HEK293 (cell line): ENCODE results near the gene MDGA2.

Experiments used
- CTCF ChIA-PET: fragments of 350-600 bp; formaldehyde crosslinking; extraction: SDS; loops from one replicate; lab custom pipeline; 2021; ENCODE audit warnings: antibody characterized with exemption; lab: Yijun Ruan, JAX
- POLR2A ChIA-PET: fragments of 300-600 bp; formaldehyde crosslinking; extraction: SDS; loops from one replicate; lab custom pipeline; 2020; ENCODE audit warnings: antibody characterized with exemption, inconsistent platforms; lab: Yijun Ruan, JAX
- H3K27ac ChIP-seq: fragments of 200-500 bp; sonication (Bioruptor generic); 2 replicates; pipeline ENCODE4 v1.5.1; 2014; ENCODE audit warnings: low read depth, low read length, control low read depth, inconsistent platforms; ENCODE audit errors: extremely low read depth
- H3K36me3 ChIP-seq, 2 experiments: fragments of 200-500 bp in 1 of 2; sonication (Bioruptor generic) in 1 of 2; 1 replicate in 1 of 2; 2 replicates in 1 of 2; pipeline ENCODE4 v1.5.1; 2014 to 2017; ENCODE audit warnings: inconsistent platforms in 2 of 2, low read length in 2 of 2; ENCODE audit not compliant: control insufficient read depth in 2 of 2, insufficient read depth in 1 of 2
- H3K4me1 ChIP-seq: fragments of 200-500 bp; sonication (Bioruptor generic); 2 replicates; pipeline ENCODE4 v1.5.1; 2014; ENCODE audit warnings: mild to moderate bottlenecking, low read length, inconsistent platforms; ENCODE audit not compliant: control insufficient read depth, insufficient read depth
- H3K4me3 ChIP-seq: 2 replicates; pipeline ENCODE4 v1.5.1; 2011; ENCODE audit warnings: low read depth, mild to moderate bottlenecking, control low read depth, low read length, moderate library complexity
- H3K9me3 ChIP-seq: fragments of 200-500 bp; sonication (Bioruptor generic); 2 replicates; pipeline ENCODE4 v1.5.1; 2014; ENCODE audit warnings: low read depth, low read length, inconsistent platforms; ENCODE audit not compliant: control insufficient read depth, insufficient read depth
- GLI2 ChIP-seq: fragments of 450-650 bp; formaldehyde crosslinking; IDR thresholded peaks from 2 replicates; pipeline ENCODE4; 2017; ENCODE audit warnings: missing biosample characterization, missing genetic modification characterization, low read depth, borderline replicate concordance
- GLI4 ChIP-seq: fragments of 450-650 bp; formaldehyde crosslinking; IDR thresholded peaks from 2 replicates; pipeline ENCODE4 v1.5.1; 2016; ENCODE audit warnings: missing biosample characterization, missing genetic modification characterization
- KLF7 ChIP-seq: fragments of 450-650 bp; formaldehyde crosslinking; IDR thresholded peaks from 2 replicates; pipeline ENCODE4 v1.5.1; 2016; ENCODE audit warnings: missing biosample characterization, missing genetic modification characterization, borderline replicate concordance
- MEIS1 ChIP-seq: sonication (generic); formaldehyde crosslinking; IDR thresholded peaks from 2 replicates; pipeline ENCODE4 v1.8.1; 2022; ENCODE audit warnings: missing genetic modification reagents, mild to moderate bottlenecking, borderline replicate concordance
- TCF7L2 ChIP-seq: IDR thresholded peaks from 2 replicates; pipeline ENCODE4 v1.6.1; 2011; ENCODE audit warnings: low read depth, mild to moderate bottlenecking, inconsistent platforms, low read length, moderate library complexity, borderline replicate concordance
- YY2 ChIP-seq: fragments of 450-650 bp; formaldehyde crosslinking; IDR thresholded peaks from 2 replicates; pipeline ENCODE4 v1.5.1; 2016; ENCODE audit warnings: missing biosample characterization, missing genetic modification characterization
- ZFP41 ChIP-seq: fragments of 450-650 bp; formaldehyde crosslinking; IDR thresholded peaks from 2 replicates; pipeline ENCODE4 v1.5.1; 2016; ENCODE audit warnings: missing biosample characterization, missing genetic modification characterization, borderline replicate concordance
- ZIC2 ChIP-seq: fragments of 450-650 bp; formaldehyde crosslinking; IDR thresholded peaks from 2 replicates; pipeline ENCODE4 v1.5.1; 2016; ENCODE audit warnings: missing biosample characterization, missing genetic modification characterization
- ZNF335 ChIP-seq: fragments of 450-650 bp; formaldehyde crosslinking; conservative IDR thresholded peaks from 2 replicates; pipeline ENCODE4 v1.5.1; 2016; ENCODE audit warnings: missing biosample characterization, missing genetic modification characterization
- ZNF354C ChIP-seq: fragments of 450-650 bp; formaldehyde crosslinking; IDR thresholded peaks from 2 replicates; pipeline ENCODE4 v1.5.1; 2016; ENCODE audit warnings: missing biosample characterization, missing genetic modification characterization, low read depth, borderline replicate concordance
- ZNF394 ChIP-seq: fragments of 450-650 bp; formaldehyde crosslinking; IDR thresholded peaks from 2 replicates; pipeline ENCODE4 v1.5.1; 2016; ENCODE audit warnings: missing biosample characterization, missing genetic modification characterization, mild to moderate bottlenecking, moderate library complexity, borderline replicate concordance
- ZNF654 ChIP-seq: fragments of 450-650 bp; formaldehyde crosslinking; IDR thresholded peaks from 2 replicates; pipeline ENCODE4 v1.5.1; 2016; ENCODE audit warnings: low read depth, missing biosample characterization, missing genetic modification characterization
- TF ChIP-seq, protein P1 (sequence below): fragments of 450-650 bp; formaldehyde crosslinking; IDR thresholded peaks from 2 replicates; pipeline ENCODE4 v1.5.1; 2016; ENCODE audit warnings: missing biosample characterization, missing genetic modification characterization, low read depth
- TF ChIP-seq, protein P2 (sequence below): fragments of 450-650 bp; formaldehyde crosslinking; IDR thresholded peaks from 2 replicates; pipeline ENCODE4 v1.5.1; 2017; ENCODE audit warnings: missing biosample characterization, missing genetic modification characterization
- TF ChIP-seq, protein P3 (sequence below): fragments of 450-650 bp; formaldehyde crosslinking; IDR thresholded peaks from 2 replicates; pipeline ENCODE4 v1.5.1; 2016; ENCODE audit warnings: missing biosample characterization, missing genetic modification characterization
- TF ChIP-seq, protein P4 (sequence below): fragments of 450-650 bp; formaldehyde crosslinking; IDR thresholded peaks from 2 replicates; pipeline ENCODE4 v1.5.1; 2016; ENCODE audit warnings: missing biosample characterization, missing genetic modification characterization

Gene MDGA2

DNA sequence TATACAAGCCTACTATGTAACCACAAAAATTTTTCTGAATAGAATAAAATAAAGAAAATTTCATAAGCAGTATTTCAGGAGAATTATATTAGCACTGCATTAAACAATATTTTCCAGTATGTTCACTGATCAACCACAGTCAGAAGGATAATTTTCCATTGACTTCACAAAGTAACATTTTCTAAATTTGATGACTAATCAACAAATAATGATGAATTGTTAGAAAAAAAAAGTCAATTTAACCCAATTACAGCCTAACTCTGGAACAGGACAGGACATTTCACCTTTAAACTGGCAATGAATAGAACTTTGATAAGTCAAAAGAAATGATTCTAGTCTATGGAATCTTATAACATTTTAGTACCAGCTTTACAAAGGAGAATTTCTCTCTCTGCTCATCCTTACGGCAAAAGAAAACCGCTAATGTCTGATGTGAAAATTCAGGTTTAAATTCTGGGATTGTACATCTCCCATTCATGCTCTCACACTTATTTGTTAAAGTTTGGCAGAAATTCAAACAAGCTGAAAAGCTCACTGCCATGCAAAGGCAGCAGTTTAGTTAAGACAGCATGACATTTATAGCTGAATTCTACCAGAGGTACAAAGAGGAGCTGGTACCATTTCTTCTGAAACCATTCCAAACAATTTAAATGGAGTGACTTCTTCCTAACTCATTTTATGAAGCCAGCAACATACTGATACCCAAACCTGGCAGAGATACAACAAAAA lies 84.5 kb downstream of the MDGA2 start (continued):
- TF ChIP-seq, protein P1, sequence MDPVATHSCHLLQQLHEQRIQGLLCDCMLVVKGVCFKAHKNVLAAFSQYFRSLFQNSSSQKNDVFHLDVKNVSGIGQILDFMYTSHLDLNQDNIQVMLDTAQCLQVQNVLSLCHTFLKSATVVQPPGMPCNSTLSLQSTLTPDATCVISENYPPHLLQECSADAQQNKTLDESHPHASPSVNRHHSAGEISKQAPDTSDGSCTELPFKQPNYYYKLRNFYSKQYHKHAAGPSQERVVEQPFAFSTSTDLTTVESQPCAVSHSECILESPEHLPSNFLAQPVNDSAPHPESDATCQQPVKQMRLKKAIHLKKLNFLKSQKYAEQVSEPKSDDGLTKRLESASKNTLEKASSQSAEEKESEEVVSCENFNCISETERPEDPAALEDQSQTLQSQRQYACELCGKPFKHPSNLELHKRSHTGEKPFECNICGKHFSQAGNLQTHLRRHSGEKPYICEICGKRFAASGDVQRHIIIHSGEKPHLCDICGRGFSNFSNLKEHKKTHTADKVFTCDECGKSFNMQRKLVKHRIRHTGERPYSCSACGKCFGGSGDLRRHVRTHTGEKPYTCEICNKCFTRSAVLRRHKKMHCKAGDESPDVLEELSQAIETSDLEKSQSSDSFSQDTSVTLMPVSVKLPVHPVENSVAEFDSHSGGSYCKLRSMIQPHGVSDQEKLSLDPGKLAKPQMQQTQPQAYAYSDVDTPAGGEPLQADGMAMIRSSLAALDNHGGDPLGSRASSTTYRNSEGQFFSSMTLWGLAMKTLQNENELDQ (tag by site-specific recombination) = no peak
- TF ChIP-seq, protein P2, sequence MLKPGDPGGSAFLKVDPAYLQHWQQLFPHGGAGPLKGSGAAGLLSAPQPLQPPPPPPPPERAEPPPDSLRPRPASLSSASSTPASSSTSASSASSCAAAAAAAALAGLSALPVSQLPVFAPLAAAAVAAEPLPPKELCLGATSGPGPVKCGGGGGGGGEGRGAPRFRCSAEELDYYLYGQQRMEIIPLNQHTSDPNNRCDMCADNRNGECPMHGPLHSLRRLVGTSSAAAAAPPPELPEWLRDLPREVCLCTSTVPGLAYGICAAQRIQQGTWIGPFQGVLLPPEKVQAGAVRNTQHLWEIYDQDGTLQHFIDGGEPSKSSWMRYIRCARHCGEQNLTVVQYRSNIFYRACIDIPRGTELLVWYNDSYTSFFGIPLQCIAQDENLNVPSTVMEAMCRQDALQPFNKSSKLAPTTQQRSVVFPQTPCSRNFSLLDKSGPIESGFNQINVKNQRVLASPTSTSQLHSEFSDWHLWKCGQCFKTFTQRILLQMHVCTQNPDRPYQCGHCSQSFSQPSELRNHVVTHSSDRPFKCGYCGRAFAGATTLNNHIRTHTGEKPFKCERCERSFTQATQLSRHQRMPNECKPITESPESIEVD = no peak
- TF ChIP-seq KLF7 (tag by site-specific recombination) (no peak), GLI2 (tag by site-specific recombination) (no peak), ZIC2 (no peak), YY2 (no peak)

DNA sequence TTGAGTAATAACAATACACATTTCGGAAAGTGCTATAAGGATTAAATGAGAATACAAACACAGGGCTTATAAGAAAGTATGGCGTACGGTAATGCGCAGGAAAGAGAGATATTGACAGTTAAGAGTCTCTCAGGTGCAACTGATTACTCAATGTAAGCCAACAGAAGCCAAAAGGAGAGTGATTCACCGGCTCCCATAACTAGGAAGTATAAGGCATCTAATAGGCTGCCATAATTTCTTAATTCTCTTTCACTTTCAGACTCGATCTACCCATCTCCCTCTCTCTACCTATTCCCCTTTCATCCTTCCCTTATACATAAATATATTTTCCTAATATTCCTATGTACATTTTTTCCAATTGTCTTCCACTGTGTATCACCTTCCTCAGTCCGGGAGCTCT lies 90.0 kb downstream of the MDGA2 start:
- Histone ChIP-seq H3K4me1 (no peaks in the 10 kb centered on the region), H3K36me3 (no peaks in the 10 kb centered on the region), H3K9me3 (no peaks in the 10 kb centered on the region), H3K4me3 (no peak overlapping the region), H3K27ac (no peak overlapping the region)
- TF ChIP-seq ZNF354C (tag by site-specific recombination) (no peak), MEIS1 (no peak), TCF7L2 (no peak), ZFP41 (tag by site-specific recombination) (no peak), ZNF394 (tag by site-specific recombination) (no peak), ZNF335 (tag by site-specific recombination) (no peak), GLI4 (tag by site-specific recombination) (no peak), ZNF654 (tag by site-specific recombination) (no peak)
- TF ChIP-seq, protein P3, sequence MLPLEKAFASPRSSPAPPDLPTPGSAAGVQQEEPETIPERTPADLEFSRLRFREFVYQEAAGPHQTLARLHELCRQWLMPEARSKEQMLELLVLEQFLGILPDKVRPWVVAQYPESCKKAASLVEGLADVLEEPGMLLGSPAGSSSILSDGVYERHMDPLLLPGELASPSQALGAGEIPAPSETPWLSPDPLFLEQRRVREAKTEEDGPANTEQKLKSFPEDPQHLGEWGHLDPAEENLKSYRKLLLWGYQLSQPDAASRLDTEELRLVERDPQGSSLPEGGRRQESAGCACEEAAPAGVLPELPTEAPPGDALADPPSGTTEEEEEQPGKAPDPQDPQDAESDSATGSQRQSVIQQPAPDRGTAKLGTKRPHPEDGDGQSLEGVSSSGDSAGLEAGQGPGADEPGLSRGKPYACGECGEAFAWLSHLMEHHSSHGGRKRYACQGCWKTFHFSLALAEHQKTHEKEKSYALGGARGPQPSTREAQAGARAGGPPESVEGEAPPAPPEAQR (tag by site-specific recombination) = no peak
- TF ChIP-seq, protein P4, sequence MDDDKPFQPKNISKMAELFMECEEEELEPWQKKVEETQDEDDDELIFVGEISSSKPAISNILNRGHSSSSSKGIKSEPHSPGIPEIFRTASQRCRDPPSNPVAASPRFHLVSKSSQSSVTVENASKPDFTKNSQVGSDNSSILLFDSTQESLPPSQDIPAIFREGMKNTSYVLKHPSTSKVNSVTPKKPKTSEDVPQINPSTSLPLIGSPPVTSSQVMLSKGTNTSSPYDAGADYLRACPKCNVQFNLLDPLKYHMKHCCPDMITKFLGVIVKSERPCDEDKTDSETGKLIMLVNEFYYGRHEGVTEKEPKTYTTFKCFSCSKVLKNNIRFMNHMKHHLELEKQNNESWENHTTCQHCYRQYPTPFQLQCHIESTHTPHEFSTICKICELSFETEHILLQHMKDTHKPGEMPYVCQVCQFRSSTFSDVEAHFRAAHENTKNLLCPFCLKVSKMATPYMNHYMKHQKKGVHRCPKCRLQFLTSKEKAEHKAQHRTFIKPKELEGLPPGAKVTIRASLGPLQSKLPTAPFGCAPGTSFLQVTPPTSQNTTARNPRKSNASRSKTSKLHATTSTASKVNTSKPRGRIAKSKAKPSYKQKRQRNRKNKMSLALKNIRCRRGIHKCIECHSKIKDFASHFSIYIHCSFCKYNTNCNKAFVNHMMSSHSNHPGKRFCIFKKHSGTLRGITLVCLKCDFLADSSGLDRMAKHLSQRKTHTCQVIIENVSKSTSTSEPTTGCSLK = no peak
- ChIA-PET CTCF (no interaction called here), POLR2A (no interaction called here)
